HG03571 (cell line): ENCODE measurements around the gene BBS7.

Source experiments
- ATAC-seq: cut with Tn5 transposase; IDR thresholded peaks from one replicate; pipeline ENCODE4 v1.9.1; 2021; ENCODE audit not compliant: unreplicated experiment

BBS7 gene, protein sequence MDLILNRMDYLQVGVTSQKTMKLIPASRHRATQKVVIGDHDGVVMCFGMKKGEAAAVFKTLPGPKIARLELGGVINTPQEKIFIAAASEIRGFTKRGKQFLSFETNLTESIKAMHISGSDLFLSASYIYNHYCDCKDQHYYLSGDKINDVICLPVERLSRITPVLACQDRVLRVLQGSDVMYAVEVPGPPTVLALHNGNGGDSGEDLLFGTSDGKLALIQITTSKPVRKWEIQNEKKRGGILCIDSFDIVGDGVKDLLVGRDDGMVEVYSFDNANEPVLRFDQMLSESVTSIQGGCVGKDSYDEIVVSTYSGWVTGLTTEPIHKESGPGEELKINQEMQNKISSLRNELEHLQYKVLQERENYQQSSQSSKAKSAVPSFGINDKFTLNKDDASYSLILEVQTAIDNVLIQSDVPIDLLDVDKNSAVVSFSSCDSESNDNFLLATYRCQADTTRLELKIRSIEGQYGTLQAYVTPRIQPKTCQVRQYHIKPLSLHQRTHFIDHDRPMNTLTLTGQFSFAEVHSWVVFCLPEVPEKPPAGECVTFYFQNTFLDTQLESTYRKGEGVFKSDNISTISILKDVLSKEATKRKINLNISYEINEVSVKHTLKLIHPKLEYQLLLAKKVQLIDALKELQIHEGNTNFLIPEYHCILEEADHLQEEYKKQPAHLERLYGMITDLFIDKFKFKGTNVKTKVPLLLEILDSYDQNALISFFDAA

DNA sequence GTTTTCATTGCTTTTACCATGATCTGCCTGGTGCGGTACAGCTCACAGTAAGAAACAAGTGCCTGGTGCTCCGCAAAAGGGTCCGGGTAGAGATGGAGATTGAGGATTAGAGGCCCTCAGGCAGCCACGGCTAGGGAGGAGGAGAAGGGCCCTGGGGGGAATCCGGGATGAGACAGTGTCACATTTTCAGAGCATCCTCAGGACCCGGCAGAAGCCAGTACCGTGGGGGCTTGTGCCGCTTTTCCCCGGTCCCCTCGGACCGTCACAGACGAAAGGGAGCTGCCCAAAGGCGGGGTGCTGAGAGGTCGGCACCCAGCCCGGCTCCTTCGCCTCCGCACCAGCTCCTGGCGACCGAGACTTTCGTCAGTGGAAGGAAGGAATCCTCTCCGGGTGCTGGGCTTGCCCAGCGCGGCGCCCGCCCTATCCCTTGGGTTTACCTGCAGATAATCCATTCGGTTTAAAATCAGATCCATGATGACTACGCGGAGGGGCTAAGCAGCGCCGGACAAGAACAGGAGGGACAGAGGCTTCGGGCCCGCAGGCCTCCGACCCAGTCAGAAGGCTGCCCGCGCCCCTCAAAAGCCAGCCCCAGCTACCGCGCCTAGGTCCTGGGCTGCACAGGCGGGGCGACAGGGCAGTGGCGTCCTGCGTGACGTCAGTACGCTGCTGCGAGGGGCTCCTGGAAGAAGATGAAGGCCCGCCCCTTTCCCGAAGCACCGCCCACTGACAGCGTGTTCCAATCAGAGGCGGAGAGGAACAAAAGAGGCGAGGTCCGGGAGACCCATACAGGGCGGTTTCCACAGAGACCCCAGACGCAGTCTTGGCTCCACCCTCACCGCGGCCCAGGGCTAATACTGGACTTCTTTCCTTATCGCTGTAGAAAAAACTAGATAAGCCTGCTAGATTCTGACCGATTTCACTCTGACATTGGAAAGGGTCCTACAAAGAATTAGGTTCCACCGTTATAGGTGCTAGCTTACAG, at the start of gene BBS7:
Gene BBS7, minus strand, starts transcription at position 634 of the 982 bp plus-strand sequence. Its CDS starts 161 bp downstream, at position 473.
- ATAC-seq = peak; percentile 99

DNA sequence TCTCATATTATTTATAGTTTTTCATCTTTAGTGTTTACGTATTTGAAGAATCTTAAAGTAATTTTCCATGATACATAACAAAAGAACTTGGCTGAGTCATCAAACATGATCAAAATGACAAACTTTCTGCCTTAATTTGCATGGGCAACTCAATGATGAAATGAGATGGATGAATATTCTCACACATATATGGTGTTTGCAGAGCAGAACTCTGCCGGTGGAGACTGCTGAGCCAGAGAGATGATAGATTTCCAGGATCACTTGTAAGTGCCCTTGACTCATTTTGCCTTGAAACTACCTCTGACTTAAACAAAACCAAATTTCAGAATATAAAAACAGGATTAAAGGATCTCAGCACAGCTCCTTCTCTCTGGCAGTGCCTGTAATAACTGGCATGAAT, 43.4 kb upstream of the BBS7 start:
- ATAC-seq = no peak

DNA sequence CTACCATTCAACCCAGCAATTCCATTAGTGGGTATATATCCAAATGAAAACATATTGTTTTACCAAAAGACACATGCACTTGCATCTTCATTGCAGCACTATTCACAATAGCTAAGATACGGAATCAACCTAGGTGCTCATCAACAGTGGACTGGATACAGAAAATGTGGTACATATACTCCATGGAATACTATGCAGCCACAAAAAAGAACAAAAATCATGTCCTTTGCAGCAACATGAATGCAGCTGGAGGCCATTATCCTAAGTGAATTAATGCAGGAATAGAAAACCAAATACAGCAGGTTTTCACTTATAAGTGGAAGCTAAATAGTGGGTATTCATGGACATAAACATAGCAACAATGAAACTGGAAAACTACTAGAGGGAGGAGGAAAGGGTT, 38.1 kb upstream of the BBS7 start:
- ATAC-seq = no peak

- ATAC-seq = peak; percentile 81
These were observed 30.1 kb upstream of the BBS7 start for GRCh38 chr4:121900132-121900983.

DNA sequence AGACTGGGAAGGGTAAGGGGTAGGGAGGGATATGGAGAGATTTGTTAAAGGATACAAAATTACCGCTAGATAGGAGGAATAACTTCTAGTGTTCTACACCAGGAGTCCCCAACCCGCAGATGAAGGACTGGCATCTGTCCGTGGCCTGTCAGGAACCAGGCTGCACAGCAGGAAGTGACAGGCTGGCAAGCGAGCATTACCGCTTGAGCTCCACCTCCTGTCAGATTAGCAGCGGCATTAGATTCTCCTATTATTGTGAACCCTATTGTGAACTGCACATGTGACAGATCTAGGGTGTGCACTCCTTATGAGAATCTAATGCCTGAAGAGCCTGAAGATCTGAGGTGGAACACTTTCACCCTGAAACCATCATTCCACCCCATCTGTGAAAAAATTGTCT, 27.9 kb upstream of the BBS7 start:
- no peak for ATAC-seq

GRCh38 chr4:121888134-121888533, 17.9 kb upstream of the BBS7 start:
- no peak for ATAC-seq

DNA sequence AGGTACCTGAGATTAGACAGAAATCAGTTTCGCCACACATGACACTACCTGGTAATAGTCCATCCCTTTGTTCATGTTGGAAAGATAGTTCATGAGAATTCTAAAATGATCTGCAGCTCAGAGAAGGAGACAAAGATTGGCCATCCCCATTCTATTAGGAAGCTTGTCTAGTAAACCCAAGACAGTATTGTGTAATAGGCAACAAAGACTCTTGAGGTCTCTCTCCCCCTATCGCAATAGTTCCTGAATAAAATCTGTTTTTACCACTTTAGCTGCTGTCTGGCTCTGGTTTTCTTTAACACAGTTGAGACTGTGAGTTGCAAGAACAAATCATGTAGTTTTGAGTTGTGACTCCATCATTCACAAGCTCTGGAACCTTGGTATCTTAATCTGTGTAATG, 14.8 kb upstream of the BBS7 start:
- ATAC-seq = no peak

- no peak for ATAC-seq
These were observed 10.9 kb upstream of the BBS7 start for GRCh38 chr4:121881158-121881557.

DNA sequence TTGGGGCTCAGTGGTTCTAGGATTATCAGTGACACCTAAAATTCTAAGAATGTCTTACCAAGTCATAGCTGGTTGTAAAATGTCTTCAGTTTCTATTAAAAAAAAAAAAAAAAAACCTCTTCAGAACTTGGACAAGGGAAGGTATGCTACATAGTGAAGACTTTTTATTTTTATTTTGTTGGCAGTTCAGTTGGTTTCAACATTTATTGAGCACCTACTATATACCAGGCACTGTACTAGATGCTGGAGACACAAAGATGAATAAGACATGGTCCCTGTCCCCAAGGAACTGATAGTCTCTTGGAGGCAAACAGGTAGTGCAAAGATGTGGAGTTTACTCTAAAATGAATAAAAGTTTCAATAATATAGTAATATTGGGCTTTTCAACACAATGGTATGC, 8.9 kb upstream of the BBS7 start:
- ATAC-seq = no peak

DNA sequence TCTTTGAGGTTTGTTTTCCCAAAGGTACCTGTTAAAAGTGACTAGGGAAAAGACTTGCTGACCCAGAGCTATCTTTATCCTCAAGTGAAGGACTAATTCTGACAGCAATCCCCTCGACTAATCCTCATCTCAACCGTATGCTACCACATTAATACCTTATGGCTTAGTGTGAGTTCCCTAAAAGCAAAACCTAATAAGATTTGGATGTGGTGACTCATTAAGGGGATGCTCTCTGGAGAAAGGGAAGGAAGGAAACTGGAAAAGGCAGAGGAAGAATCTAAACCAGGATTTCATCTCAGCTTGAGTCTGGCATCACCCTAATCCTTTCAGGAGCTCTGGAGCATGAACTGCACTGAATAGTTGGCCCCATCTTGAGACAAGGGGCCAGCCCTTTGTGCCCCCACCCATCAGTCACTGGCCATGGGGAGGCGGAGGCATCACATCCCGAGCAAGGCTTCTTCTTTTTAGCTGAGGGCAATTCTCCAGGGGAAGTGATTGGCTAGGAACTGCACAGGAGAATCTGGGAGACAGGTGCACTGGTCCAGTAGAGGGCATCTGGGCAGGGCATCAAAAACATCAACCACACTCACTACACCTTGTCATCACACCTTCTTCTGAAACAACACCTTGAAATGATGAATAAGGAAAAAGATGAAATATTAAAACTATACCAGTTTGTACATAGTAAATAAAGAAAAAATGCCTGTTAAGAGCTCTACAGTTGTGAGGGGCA, 6.9 kb upstream of the BBS7 start:
- no peak for ATAC-seq

DNA sequence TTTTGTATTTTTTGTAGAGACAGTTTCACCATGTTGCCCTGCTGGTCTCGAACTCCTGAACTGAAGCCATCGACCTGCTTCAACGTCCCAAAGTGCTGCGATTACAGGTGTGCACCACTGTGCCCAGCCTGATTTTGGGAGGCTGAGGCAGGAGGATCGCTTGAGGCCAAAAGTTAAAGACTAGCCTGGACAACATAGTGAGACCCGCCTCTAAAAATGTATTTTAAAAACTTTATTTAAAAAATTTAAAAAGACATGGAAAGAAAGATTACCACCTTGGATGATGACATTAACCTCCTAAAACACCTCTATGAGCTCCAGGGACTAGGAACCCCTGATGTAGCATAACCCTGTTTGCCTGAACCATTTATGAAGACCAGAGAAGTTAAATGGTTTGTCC, 5.8 kb upstream of the BBS7 start:
- no peak for ATAC-seq

DNA sequence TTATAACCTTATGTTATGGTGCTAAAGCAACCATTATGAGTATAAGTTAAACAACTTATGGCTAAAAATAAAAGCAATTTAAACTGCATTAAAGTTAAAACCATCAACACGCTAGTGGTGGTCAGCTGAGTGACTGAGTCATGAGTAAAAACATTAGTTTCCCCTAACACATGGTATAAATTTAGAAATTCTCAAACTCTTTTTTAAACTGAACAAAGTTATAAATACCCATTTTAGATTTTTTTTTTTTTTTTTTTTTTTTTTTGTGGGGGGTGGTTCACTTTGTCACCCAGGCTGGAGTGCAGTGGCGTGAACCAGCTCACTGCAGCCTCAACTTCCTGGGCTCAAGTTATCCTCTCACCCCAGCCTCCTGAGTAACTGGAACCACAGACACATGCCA, 5.4 kb upstream of the BBS7 start:
- no peak for ATAC-seq

DNA sequence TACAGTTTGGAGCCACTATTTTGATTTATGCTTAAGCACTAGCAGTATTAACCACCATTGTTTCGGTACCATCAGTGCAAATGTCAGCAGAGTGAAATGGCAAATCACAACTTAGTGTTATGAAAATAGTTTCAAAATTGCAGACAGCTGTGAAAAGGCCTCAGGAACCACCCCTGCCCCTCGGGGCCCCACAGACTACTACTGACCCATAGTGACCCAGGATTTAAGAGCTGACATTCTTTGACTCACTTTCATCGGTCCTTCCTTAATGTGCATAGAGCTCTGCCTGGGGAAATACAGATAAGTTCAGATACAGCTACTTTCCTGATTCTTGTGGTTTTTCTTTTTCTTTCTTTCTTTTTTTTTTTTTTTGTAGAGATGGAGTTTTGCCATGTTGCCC, 3.3 kb upstream of the BBS7 start:
- ATAC-seq = no peak

GRCh38 chr4:121863799-121864198, 6.5 kb downstream of the BBS7 start:
- no peak for ATAC-seq

DNA sequence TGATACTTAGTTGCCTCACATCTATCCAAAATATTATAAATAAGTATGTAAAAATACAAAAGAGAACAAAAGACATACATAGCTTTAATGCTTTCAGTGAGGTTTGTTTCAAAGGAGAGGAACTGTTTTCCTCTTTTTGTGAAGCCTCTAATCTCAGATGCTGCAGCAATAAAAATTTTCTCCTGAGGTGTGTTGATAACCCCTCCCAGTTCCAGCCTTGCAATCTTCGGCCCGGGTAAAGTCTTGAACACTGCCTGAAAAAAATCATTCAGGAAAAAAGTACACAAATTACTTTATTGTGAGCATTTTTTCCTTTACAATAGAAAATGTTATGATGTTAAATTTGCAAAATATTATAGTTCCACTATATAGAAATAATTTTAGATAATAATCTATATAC, 8.8 kb downstream of the BBS7 start:
- ATAC-seq = no peak

- ATAC-seq = no peak
These were observed 10.2 kb downstream of the BBS7 start for GRCh38 chr4:121860121-121860520.

GRCh38 chr4:121851354-121851753, 18.9 kb downstream of the BBS7 start:
- no peak for ATAC-seq

- ATAC-seq = no peak
These were observed 23.6 kb downstream of the BBS7 start for GRCh38 chr4:121846662-121847061.

- ATAC-seq = no peak
These were observed 27.4 kb downstream of the BBS7 start for GRCh38 chr4:121842862-121843261.

GRCh38 chr4:121838136-121838535, 32.1 kb downstream of the BBS7 start:
- ATAC-seq = no peak
